ENCODE results near the gene EXOSC7. TPM values are rescaled to one million over a fixed set of nuclear protein-coding genes. Genes with fewer than 3 reads are reported as not detected.

Gene EXOSC7
- total and polyA plus RNA-seq, 4 donors: 15.5 to 27.2 (median 21.7) TPM

GRCh38 chr3:44932271-44932670 lies 43.8 kb upstream of the EXOSC7 start:
- Histone ChIP-seq H3K36me3 (ENCODE audit: control insufficient read depth in 4 of 4, insufficient read depth in 3 of 4, low read depth in 1 of 4, low read length in 3 of 4) (peaks cover 9 to 40% (median 23%) of the 10 kb centered on the region in 4 donors), H3K27me3 (ENCODE audit: control insufficient read depth in 4 of 4, insufficient read depth in 4 of 4, low read length in 3 of 4) (no peaks in the 10 kb centered on the region), H3K4me1 (ENCODE audit: control insufficient read depth in 4 of 4, insufficient read depth in 4 of 4, low read length in 3 of 4) (no peaks in the 10 kb centered on the region), H3K4me3 (ENCODE audit: low read depth in 1 of 3, low read length in 3 of 3) (no peak overlapping the region), H3K9ac (ENCODE audit: low read depth in 1 of 2, low read length in 2 of 2) (no peak overlapping the region), H3K27ac (ENCODE audit: low read depth in 1 of 2, low read length in 2 of 2) (no peak overlapping the region), H3K9me3 (ENCODE audit: control insufficient read depth in 4 of 4, low read length in 3 of 4) (no peaks in the 10 kb centered on the region)
- WGBS: 88% methylated on average over 2 of the region's 2 CpGs
- TF ChIP-seq ATF3 (IDR thresholded peaks at IDR 0.05) (no peak), TAF1 (conservative IDR thresholded peaks at IDR 0.05) (no peak), CTCF (IDR thresholded peaks at IDR 0.05; ENCODE audit: low read depth, low read length, missing input control) (no peak), FOXA1 (IDR thresholded peaks at IDR 0.05) (no peak), YY1 (IDR thresholded peaks at IDR 0.05) (no peak), NR2F2 (IDR thresholded peaks at IDR 0.05) (no peak), SP1 (IDR thresholded peaks at IDR 0.05) (no peak), HNF4G (IDR thresholded peaks at IDR 0.05) (no peak), GABPA (IDR thresholded peaks at IDR 0.05 in 1 of 2, conservative IDR thresholded peaks at IDR 0.05 in 1 of 2) (no peak), RAD21 (IDR thresholded peaks at IDR 0.05) (no peak), HNF4A (conservative IDR thresholded peaks at IDR 0.05) (no peak), REST (IDR thresholded peaks at IDR 0.05) (no peak)
- TF ChIP-seq, protein P1, sequence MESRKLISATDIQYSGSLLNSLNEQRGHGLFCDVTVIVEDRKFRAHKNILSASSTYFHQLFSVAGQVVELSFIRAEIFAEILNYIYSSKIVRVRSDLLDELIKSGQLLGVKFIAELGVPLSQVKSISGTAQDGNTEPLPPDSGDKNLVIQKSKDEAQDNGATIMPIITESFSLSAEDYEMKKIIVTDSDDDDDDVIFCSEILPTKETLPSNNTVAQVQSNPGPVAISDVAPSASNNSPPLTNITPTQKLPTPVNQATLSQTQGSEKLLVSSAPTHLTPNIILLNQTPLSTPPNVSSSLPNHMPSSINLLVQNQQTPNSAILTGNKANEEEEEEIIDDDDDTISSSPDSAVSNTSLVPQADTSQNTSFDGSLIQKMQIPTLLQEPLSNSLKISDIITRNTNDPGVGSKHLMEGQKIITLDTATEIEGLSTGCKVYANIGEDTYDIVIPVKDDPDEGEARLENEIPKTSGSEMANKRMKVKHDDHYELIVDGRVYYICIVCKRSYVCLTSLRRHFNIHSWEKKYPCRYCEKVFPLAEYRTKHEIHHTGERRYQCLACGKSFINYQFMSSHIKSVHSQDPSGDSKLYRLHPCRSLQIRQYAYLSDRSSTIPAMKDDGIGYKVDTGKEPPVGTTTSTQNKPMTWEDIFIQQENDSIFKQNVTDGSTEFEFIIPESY (IDR thresholded peaks at IDR 0.05): no peak
- DNase-seq (ENCODE audit: low spot score): no peak

DNA sequence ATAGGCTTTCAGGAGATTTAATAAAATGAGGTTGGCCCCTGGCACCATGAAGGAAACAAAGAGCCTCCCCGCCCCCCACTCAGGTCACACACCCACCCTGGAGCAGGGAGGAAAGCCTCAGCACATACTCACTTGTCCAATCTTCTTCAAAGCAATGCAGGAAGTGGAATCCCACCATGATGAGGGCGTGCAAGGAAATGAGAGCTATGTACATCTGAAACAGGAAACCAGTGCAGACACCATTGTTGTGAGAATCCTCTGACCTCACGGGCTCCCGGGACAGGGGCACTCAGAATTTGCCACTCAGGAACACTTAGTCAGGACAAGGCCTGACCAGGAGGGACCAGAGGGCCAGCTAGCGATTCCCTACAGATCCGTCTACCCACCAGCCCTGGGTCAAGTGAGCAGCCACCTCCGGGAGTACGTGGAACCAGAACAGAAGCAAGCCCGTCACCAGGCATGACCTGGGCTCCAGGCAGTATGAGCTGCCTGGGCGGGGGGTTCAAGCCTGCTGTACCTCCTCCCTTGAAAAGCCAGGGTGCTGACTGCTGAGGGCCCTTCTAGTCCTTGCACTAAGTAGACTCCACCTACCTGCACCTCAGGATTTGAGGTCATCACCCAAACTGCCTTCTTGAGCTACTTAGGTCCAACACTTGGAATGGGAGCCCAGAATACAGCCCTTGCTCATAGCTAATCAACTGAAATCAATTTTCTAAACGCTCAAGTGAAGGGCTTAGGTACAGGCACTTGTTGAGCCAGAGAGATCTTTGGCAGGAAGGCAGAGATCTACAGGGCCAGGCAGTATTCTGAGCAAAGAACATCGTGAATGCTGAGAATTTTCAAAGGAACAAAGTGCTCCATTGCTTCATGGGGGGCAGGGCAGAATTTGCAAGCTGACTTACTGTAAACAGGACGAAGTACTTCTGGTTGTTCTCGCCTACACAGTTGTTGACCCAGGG lies 42.8 kb upstream of the EXOSC7 start:
- H3K27me3 ChIP-seq (ENCODE audit: control insufficient read depth in 4 of 4, insufficient read depth in 4 of 4, low read length in 3 of 4): no peaks in the 10 kb centered on the region
- DNase-seq (ENCODE audit: low spot score): no peak
- H3K4me1 ChIP-seq (ENCODE audit: control insufficient read depth in 4 of 4, insufficient read depth in 4 of 4, low read length in 3 of 4): no peaks in the 10 kb centered on the region
- H3K27ac ChIP-seq (ENCODE audit: low read depth in 1 of 2, low read length in 2 of 2): no peak overlapping the region
- peaks cover 7 to 34% (median 24%) of the 10 kb centered on the region in 4 donors for H3K36me3 ChIP-seq (ENCODE audit: control insufficient read depth in 4 of 4, insufficient read depth in 3 of 4, low read depth in 1 of 4, low read length in 3 of 4)
- WGBS: 92% methylated on average over 14 of the region's 14 CpGs
- H3K4me3 ChIP-seq (ENCODE audit: low read depth in 1 of 3, low read length in 3 of 3): no peak overlapping the region
- H3K9ac ChIP-seq (ENCODE audit: low read depth in 1 of 2, low read length in 2 of 2): no peak overlapping the region
- no peaks in the 10 kb centered on the region for H3K9me3 ChIP-seq (ENCODE audit: control insufficient read depth in 4 of 4, low read length in 3 of 4)
- no peak for TF ChIP-seq EGR1 (IDR thresholded peaks at IDR 0.05; ENCODE audit: low read depth in 2 of 2)
- no peak for TF ChIP-seq HNF4G (IDR thresholded peaks at IDR 0.05)
- no peak for TF ChIP-seq RAD21 (IDR thresholded peaks at IDR 0.05)
- no peak for TF ChIP-seq RXRA (IDR thresholded peaks at IDR 0.05)
- TF ChIP-seq SP1 (IDR thresholded peaks at IDR 0.05): no peak
- TF ChIP-seq TAF1 (conservative IDR thresholded peaks at IDR 0.05): no peak
- TF ChIP-seq, protein P2, sequence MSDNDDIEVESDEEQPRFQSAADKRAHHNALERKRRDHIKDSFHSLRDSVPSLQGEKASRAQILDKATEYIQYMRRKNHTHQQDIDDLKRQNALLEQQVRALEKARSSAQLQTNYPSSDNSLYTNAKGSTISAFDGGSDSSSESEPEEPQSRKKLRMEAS (IDR thresholded peaks at IDR 0.05): no peak
- TF ChIP-seq ATF3 (IDR thresholded peaks at IDR 0.05): no peak
- TF ChIP-seq FOXA1 (IDR thresholded peaks at IDR 0.05): no peak
- TF ChIP-seq GABPA (IDR thresholded peaks at IDR 0.05 in 1 of 2, conservative IDR thresholded peaks at IDR 0.05 in 1 of 2): no peak
- no peak for TF ChIP-seq JUND (IDR thresholded peaks at IDR 0.05)
- no peak for TF ChIP-seq HNF4A (conservative IDR thresholded peaks at IDR 0.05)
- no peak for TF ChIP-seq YY1 (IDR thresholded peaks at IDR 0.05)
- TF ChIP-seq, protein P1 (IDR thresholded peaks at IDR 0.05): no peak

Measured in liver (tissue), 9 donors.